ENCODE results near the gene CAMK2A. TPM values are rescaled to one million over a fixed set of nuclear protein-coding genes. Genes with fewer than 3 reads are reported as not detected.

Gene CAMK2A
- total RNA-seq, 2 donors from 2014 or later = 0.05 to 0.61 TPM

GRCh38 chr5:150291388-150292385, 2.1 kb upstream of the CAMK2A start:
- intact Hi-C loops (cut with DNase I) = no loop called here

GRCh38 chr5:150288791-150289190, 782 bp downstream of the CAMK2A start:
- no peak for TF ChIP-seq CTCF (IDR thresholded peaks at IDR 0.05)
- H3K9ac ChIP-seq (ENCODE audit: low read depth in 2 of 2, low read length in 2 of 2) = no peak overlapping the region
- no peaks in the 10 kb centered on the region for H3K9me3 ChIP-seq
- no peaks in the 10 kb centered on the region for H3K4me1 ChIP-seq
- H3K36me3 ChIP-seq = no peaks in the 10 kb centered on the region
- no peak overlapping the region for H3K27ac ChIP-seq
- intact Hi-C loops (cut with DNase I) = no loop called here
- DNase-seq = no peak
- H3K4me3 ChIP-seq = no peak overlapping the region
- no peaks in the 10 kb centered on the region for H3K27me3 ChIP-seq

More at GRCh38 chr5:150291388-150292385, 2.1 kb upstream of the CAMK2A start:
- Histone ChIP-seq H3K4me1 (no peaks in the 10 kb centered on the region), H3K36me3 (no peaks in the 10 kb centered on the region), H3K9ac (ENCODE audit: low read depth in 2 of 2, low read length in 2 of 2) (no peak overlapping the region), H3K27me3 (no peaks in the 10 kb centered on the region), H3K27ac (no peak overlapping the region), H3K4me3 (no peak overlapping the region), H3K9me3 (no peaks in the 10 kb centered on the region)
- TF ChIP-seq CTCF (IDR thresholded peaks at IDR 0.05) = no peak
- DNase-seq = no peak

- no peak for TF ChIP-seq CTCF (IDR thresholded peaks at IDR 0.05)
- H3K9ac ChIP-seq (ENCODE audit: low read depth in 2 of 2, low read length in 2 of 2) = no peak overlapping the region
Observed at GRCh38 chr5:150288361-150288760, 1.2 kb downstream of the CAMK2A start.

GRCh38 chr5:150286820-150287219, 2.8 kb downstream of the CAMK2A start:
- intact Hi-C loops (cut with DNase I) = no loop called here
- peak; percentile 25 for TF ChIP-seq CTCF (IDR thresholded peaks at IDR 0.05)
- H3K27me3 ChIP-seq = no peaks in the 10 kb centered on the region
- no peak for DNase-seq
- H3K9ac ChIP-seq (ENCODE audit: low read depth in 2 of 2, low read length in 2 of 2) = no peak overlapping the region
- no peaks in the 10 kb centered on the region for H3K36me3 ChIP-seq
- no peaks in the 10 kb centered on the region for H3K9me3 ChIP-seq
- no peak overlapping the region for H3K27ac ChIP-seq
- no peak overlapping the region for H3K4me3 ChIP-seq
- no peaks in the 10 kb centered on the region for H3K4me1 ChIP-seq

More at GRCh38 chr5:150288361-150288760, 1.2 kb downstream of the CAMK2A start:
- Histone ChIP-seq H3K27me3 (no peaks in the 10 kb centered on the region), H3K4me1 (no peaks in the 10 kb centered on the region), H3K27ac (no peak overlapping the region), H3K36me3 (no peaks in the 10 kb centered on the region), H3K4me3 (no peak overlapping the region), H3K9me3 (no peaks in the 10 kb centered on the region)
- no peak for DNase-seq
- intact Hi-C loops (cut with DNase I) = no loop called here

GRCh38 chr5:150285114-150285513, 4.5 kb downstream of the CAMK2A start:
- no peaks in the 10 kb centered on the region for H3K4me1 ChIP-seq
- H3K27ac ChIP-seq = no peak overlapping the region
- DNase-seq = no peak
- intact Hi-C loops (cut with DNase I) = no loop called here
- no peak overlapping the region for H3K4me3 ChIP-seq
- no peak overlapping the region for H3K9ac ChIP-seq (ENCODE audit: low read depth in 2 of 2, low read length in 2 of 2)
- no peaks in the 10 kb centered on the region for H3K9me3 ChIP-seq
- no peaks in the 10 kb centered on the region for H3K36me3 ChIP-seq
- no peaks in the 10 kb centered on the region for H3K27me3 ChIP-seq
- no peak for TF ChIP-seq CTCF (IDR thresholded peaks at IDR 0.05)

All from colonic mucosa (tissue), 4 donors.